ENCODE measurements around the gene LMTK3.
"Not testable (repeated sequence)": the region's sequence is repeated elsewhere in the genome, so short reads cannot be mapped to it uniquely, and the experiment has no call there.

LMTK3 gene

DNA sequence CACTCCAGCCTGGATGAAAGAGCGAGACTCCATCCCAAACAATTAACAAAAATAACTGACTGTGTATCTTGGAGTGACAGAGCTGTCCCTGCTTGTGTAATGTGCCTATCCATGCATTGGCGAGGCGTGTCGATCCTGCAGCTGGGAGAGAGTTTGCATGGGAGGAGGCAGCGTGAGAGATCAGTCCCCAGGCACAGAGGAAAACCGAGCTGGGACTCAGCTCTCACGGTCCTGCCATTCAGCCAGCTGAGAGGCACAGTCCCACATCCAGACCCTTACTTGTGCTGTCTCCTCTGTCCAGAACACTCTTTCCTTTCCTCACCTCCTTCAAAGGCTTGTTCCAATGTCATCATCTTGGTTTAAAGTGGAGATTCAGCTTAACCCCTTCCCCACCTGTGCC, 28.5 kb upstream of the LMTK3 start:
- no peak for DNase-seq (ENCODE audit: low read depth)

DNA sequence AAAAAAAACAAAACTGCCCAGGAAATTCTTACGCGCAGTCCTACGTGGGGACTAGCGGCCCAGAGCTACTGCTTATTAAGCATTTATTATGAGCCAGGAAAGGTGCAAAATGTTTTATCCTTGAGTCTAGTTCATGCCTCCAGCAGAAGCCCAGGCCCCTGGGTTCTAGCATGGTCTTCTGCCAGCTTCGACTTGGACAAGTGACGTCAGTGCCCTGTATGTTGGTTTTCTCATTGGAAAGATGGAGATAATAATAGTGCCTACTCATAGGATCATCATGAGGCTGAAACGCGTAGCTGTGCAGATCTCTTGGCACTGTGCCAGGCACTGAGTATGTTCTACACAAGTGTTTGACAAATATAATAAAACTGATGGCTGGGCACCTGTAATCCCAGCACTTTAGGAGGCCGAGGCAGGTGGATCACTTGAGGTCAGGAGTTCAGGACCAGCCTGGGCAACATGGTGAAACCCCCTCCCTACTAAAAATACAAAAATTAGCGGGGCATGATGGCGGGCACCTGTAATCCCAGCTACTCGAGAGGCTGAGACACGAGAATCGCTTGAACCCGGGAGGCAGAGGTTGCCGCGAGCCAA, 28.0 kb upstream of the LMTK3 start:
- no peak for DNase-seq (ENCODE audit: low read depth)

- not testable (repeated sequence) for DNase-seq (ENCODE audit: low read depth)
These were observed 26.4 kb upstream of the LMTK3 start for GRCh38 chr19:48538057-48538456.

DNA sequence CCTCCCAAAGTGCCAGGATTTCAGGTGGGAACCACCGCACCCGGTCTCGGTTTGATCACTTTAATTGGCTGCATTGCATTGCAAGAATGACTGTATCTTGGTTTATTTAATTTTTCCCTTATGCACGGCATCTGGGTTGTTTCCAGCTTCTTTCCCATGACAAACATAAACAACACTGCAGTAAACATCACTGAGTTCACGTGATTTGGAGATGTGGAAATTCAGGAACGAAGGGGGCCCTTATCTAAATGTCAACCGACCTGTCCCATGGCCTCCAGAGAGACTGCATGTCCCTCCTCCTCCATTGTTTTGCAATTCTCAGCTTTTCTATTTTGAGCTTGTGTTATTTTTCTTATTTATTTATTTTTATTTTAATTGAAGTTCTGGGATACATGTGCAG, 25.9 kb upstream of the LMTK3 start:
- DNase-seq (ENCODE audit: low read depth) = no peak

DNA sequence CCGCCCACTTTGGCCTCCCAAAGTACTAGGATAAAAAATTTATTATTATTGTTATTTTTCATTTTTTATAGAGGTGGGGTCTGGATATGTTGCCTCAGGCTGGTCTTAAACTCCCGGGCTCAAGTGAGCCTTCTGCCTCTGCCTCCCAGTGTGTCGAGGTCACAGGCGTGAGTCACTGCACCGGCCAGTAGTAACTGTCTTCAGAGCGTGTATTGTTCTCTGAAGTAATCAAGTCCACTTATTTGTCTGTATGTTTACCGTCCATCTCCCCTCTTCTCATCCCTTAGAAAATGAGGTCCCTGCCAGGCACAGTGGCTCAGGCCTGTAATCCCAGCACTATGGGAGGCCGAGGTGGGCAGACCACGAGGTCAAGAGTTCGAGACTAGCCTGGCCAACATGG, 22.1 kb upstream of the LMTK3 start:
- no peak for DNase-seq (ENCODE audit: low read depth)

DNA sequence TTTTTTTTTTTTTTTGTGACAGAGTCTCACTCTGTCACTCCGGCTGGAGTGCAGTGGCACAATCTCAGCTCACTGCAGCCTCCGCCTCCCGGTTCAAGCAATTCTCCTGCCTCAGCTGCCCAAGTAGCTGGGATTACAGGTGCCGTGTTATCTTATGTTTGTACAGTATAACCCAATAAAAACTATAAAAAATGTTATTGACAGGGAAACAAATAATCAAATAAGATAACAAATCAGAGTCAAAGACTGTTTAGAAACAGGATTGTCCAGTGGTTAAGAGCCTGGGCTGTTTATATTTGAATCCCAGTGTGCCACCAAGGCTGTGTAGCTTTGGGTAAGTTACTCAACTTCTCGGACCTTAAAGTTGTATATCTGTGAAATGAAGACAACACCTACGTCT, 19.1 kb upstream of the LMTK3 start:
- DNase-seq (ENCODE audit: low read depth) = no peak

DNA sequence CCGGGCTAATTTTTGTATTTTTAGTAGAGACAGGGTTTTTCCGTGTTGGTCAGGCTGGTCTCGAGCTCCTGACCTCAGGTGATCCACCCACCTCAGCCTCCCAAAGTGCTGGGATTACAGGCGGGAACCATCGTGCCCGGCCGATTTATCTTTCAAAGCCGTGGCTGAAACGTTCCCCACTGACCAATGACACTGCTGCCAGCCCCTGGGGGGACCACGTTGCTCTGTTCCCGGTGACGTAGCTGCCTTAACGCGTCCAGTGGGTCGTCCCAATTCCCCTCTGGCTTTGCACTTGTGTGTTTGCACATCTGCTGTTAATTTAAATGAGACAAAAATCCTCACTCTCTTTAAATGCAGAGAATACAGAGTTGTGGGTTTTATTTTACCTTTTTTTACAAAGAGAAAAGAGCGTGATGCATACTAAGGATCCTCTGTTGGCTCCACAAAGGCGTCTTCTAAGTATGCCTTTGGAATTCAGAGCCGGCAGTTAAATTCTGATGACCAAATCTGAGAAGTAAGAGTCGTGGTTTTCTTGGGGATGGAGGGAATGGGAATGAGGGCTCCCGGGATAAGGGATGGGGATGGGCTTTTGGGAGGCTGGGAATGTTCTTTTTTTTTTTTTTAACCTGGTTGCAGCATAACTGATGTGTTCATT, 18.6 kb upstream of the LMTK3 start:
- no peak for DNase-seq (ENCODE audit: low read depth)

- no peak for DNase-seq (ENCODE audit: low read depth)
These were observed 17.5 kb upstream of the LMTK3 start for GRCh38 chr19:48529156-48529555.

DNA sequence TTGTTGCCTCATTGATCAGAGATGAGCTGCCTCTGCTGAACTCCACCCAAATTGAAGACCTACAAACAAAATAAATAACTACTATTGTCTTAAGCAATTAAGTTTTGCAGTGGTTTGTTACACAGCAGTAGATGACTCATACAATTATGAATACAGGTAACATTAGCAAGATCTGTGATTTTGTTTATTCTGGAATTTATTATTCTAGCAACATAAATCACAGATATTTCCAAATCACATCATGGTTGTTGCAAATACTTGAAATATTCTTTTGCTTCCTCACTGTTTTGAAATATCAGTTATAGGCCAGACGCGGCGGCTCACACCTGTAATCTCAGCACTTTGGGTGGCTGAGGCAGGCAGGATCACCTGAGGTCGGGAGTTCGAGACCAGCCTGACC, 13.1 kb upstream of the LMTK3 start:
- no peak for DNase-seq (ENCODE audit: low read depth)

- no peak for DNase-seq (ENCODE audit: low read depth)
These were observed 12.6 kb upstream of the LMTK3 start for GRCh38 chr19:48524221-48524620.

- DNase-seq (ENCODE audit: low read depth) = no peak
These were observed 8.5 kb upstream of the LMTK3 start for GRCh38 chr19:48520134-48520533.

GRCh38 chr19:48519426-48519825, 7.8 kb upstream of the LMTK3 start:
- not testable (repeated sequence) for DNase-seq (ENCODE audit: low read depth)

DNA sequence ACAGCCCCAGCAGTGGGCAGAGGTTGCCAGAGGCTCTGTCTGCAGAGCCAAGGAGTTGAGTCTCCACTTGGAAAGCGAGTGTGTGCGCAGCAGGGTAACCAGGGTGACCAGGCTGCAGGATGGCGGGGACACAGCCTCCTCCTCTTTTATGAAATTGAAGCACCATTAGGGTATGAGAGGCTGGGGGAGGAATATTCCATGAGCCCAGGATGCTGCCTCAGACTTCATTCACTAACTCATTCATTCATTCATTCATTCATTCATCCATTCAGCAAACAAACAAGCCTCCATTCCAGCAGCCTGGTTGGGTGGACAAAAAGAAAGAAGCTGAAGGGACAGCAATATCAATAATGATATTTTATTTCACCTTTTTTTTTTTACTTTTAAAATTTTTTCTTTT, 6.6 kb upstream of the LMTK3 start:
- no peak for DNase-seq (ENCODE audit: low read depth)

DNA sequence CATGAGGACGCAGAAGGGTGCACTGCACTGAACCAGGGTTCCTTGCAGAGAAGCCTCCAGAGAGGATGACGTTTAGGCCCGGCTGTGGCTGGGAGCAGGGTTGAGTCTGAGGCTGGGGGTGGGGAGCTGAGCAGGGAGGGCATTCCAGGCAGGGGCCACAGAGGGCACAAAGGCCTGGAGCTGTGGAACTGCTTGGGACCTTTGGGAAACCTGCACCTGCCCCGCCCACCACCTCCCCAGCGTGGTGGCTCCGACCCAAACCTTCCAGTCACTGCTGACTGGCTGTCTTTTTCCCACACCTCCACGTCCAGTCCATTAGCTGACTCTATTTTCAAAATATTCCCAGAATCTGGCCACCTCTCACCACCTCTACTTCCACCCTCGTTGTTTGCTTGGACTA, 4.9 kb upstream of the LMTK3 start:
- DNase-seq (ENCODE audit: low read depth) = no peak

GRCh38 chr19:48514123-48514458, 2.5 kb upstream of the LMTK3 start:
- no peak for DNase-seq (ENCODE audit: low read depth)

GRCh38 chr19:48513289-48514122, 1.9 kb upstream of the LMTK3 start:
- peak; percentile 61 for DNase-seq (ENCODE audit: low read depth)

- no peak for DNase-seq (ENCODE audit: low read depth)
These were observed 1.1 kb upstream of the LMTK3 start for GRCh38 chr19:48512504-48513288.

GRCh38 chr19:48511321-48511731, 309 bp downstream of the LMTK3 start:
- DNase-seq (ENCODE audit: low read depth) = no peak

DNA sequence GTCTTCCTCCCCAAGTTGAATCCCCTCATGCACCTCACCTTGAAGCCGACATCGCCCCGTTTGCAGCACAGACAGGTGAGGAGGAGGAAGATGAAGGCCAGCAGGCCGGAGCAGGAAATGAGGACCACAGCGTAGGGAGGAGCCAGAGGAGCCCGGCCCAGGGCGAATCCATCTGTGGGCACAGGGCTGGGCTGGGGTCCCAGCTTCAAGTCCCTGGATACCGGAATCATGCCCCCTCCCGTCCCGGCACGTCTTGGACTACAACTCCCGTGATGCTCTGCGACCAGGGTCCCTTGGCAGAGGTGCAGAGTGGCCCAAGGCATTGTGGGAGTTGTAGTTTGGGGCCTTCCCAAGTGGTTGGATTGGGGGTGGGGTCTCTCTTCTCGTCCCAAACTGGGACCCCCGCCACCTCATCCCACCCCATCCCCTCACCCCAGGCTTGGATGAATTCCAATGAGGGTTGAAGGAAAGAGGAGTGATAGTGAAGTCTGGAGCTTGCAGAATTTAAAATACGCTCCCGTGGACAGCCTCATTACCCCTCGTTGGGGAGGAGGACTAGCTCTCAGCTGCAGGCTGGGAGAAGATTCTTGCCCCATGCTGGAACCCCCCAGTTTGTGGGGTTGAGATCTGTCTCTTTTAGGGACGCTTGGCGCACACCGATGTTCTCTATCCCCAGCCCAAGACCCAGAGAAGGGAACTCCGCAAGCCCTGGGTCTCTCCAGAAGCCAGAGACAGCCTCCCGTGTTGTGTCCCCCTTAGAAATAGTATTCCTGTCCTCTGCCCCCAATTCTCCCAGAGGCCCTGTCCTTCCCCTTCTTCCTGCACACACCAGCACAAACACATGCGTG, 990 bp downstream of the LMTK3 start:
- peak; percentile 69 for DNase-seq (ENCODE audit: low read depth)

- DNase-seq (ENCODE audit: low read depth) = no peak
These were observed 2.0 kb downstream of the LMTK3 start for GRCh38 chr19:48509467-48510194.
